Panc1 (cell line): ENCODE results near the gene ZNF362. TPM values are rescaled to one million over a fixed set of nuclear protein-coding genes. Genes with fewer than 3 reads are reported as not detected.
"Not testable (repeated sequence)": the region's sequence is repeated elsewhere in the genome, so short reads cannot be mapped to it uniquely, and the experiment has no call there.

ENCODE experiments used
- ATAC-seq: fragments of 200-7000 bp; cut with Tn5 transposase; 2 replicates; pipeline ENCODE4 v1.9.1; 2020; ENCODE audit warnings: mild to moderate bottlenecking, moderate library complexity
- BruUV-seq: library from RNA; stranded (reverse); fragments of 400-500 nt; replicated peaks from 2 replicates; lab custom pipeline; 2021; lab: Mats Ljungman, UMichigan
- CTCF ChIA-PET: fragments of 300-600 bp; sonication (Branson Sonifier 250); formaldehyde crosslinking; loops from one replicate; lab custom pipeline; 2022; ENCODE audit warnings: antibody characterized with exemption; lab: Charles Lee
- POLR2A ChIA-PET: fragments of 300-600 bp; sonication (Branson Sonifier 250); formaldehyde crosslinking; loops from one replicate; lab custom pipeline; 2022; ENCODE audit warnings: antibody characterized with exemption; lab: Charles Lee
- DNase-seq: peaks from one replicate; pipeline ENCODE4 v3.0.0-alpha.2; 2010; ENCODE audit warnings: low read depth, low spot score
- H3K27ac ChIP-seq: 2 replicates; pipeline ENCODE4 v1.5.1; 2011; ENCODE audit warnings: mild to moderate bottlenecking, low read length, inconsistent platforms
- H3K27me3 ChIP-seq: fragments of 200-500 bp; sonication (Bioruptor generic); 2 replicates; pipeline ENCODE4 v1.6.0; 2014; ENCODE audit warnings: low read length, inconsistent platforms; ENCODE audit not compliant: control insufficient read depth, insufficient read depth
- H3K36me3 ChIP-seq: fragments of 200-500 bp; sonication (Bioruptor generic); 2 replicates; pipeline ENCODE4 v1.5.1; 2014; ENCODE audit warnings: inconsistent platforms, mild to moderate bottlenecking, low read length, moderate library complexity; ENCODE audit not compliant: control insufficient read depth, insufficient read depth
- H3K4me1 ChIP-seq: 2 replicates; pipeline ENCODE4 v1.5.1; 2011; ENCODE audit warnings: inconsistent platforms, mild to moderate bottlenecking, low read length, moderate library complexity; ENCODE audit not compliant: control insufficient read depth, insufficient read depth
- H3K4me3 ChIP-seq, 2 experiments: 2 replicates each; pipeline ENCODE4 v1.5.1; 2011 to 2012; ENCODE audit warnings: low read depth in 2 of 2, low read length in 2 of 2, mild to moderate bottlenecking in 2 of 2, inconsistent platforms in 1 of 2, moderate library complexity in 1 of 2
- H3K9me3 ChIP-seq: fragments of 200-500 bp; sonication (Bioruptor generic); 2 replicates; pipeline ENCODE4 v1.5.1; 2014; ENCODE audit warnings: low read depth, mild to moderate bottlenecking, inconsistent platforms, low read length, moderate library complexity; ENCODE audit not compliant: control insufficient read depth, insufficient read depth
- CTCF ChIP-seq: fragments of 450-650 bp; IDR thresholded peaks from 2 replicates; pipeline ENCODE4 v1.5.1; 2017; ENCODE audit warnings: mild to moderate bottlenecking
- POLR2AphosphoS5 ChIP-seq: IDR thresholded peaks from 2 replicates; pipeline ENCODE4 v1.6.1; 2012; ENCODE audit warnings: mild to moderate bottlenecking, low read depth, low read length, moderate library complexity
- SIN3A ChIP-seq: IDR thresholded peaks from 2 replicates; pipeline ENCODE4 v1.6.1; 2012; ENCODE audit warnings: low read depth, mild to moderate bottlenecking, low read length, moderate library complexity, borderline replicate concordance; ENCODE audit not compliant: insufficient read depth
- TCF7L2 ChIP-seq: IDR thresholded peaks from 2 replicates; pipeline ENCODE4 v1.6.1; 2011; ENCODE audit warnings: mild to moderate bottlenecking, low read depth, low read length, inconsistent platforms
- in situ Hi-C: cut with HindIII; loops from 2 replicates; pipeline ENCODE4 v1.10.0; 2016; ENCODE audit warnings: low sequenced_read_pairs, low pct_unique_long_range_greater_than_20kb
- intact Hi-C: fragments of 100-400 bp; cut with micrococcal nuclease; formaldehyde crosslinking; loops from one replicate; pipeline ENCODE4 v1.10.0; 2022; ENCODE audit not compliant: unreplicated experiment
- total RNA-seq: library from RNA; stranded (reverse); gene quantifications from one replicate; pipeline ENCODE4 v1.2.1, GENCODE V29; 2021; ENCODE audit not compliant: unreplicated experiment
- TF ChIP-seq, protein P1 (sequence below), 2 experiments: IDR thresholded peaks; 2 replicates each; pipeline ENCODE4 v1.6.1; 2011 to 2012; ENCODE audit warnings: low read depth in 2 of 2, control low read depth in 1 of 2, low read length in 1 of 2, mild to moderate bottlenecking in 1 of 2, moderate library complexity in 1 of 2; ENCODE audit not compliant: insufficient read depth in 1 of 2

The ZNF362 gene
- total RNA-seq, 1 experiment from 2014 or later: 17.5 TPM

- intact Hi-C loops: no loop called here
- ATAC-seq (no peak), DNase-seq (no peak)
- no peaks in the 10 kb centered on the region for H3K36me3 ChIP-seq
- BruUV-seq: no TSS peak
- no peak for TF ChIP-seq SIN3A
- TF ChIP-seq TCF7L2: no peak
- TF ChIP-seq CTCF: no peak
- no peak for TF ChIP-seq POLR2AphosphoS5
- TF ChIP-seq, protein P1, sequence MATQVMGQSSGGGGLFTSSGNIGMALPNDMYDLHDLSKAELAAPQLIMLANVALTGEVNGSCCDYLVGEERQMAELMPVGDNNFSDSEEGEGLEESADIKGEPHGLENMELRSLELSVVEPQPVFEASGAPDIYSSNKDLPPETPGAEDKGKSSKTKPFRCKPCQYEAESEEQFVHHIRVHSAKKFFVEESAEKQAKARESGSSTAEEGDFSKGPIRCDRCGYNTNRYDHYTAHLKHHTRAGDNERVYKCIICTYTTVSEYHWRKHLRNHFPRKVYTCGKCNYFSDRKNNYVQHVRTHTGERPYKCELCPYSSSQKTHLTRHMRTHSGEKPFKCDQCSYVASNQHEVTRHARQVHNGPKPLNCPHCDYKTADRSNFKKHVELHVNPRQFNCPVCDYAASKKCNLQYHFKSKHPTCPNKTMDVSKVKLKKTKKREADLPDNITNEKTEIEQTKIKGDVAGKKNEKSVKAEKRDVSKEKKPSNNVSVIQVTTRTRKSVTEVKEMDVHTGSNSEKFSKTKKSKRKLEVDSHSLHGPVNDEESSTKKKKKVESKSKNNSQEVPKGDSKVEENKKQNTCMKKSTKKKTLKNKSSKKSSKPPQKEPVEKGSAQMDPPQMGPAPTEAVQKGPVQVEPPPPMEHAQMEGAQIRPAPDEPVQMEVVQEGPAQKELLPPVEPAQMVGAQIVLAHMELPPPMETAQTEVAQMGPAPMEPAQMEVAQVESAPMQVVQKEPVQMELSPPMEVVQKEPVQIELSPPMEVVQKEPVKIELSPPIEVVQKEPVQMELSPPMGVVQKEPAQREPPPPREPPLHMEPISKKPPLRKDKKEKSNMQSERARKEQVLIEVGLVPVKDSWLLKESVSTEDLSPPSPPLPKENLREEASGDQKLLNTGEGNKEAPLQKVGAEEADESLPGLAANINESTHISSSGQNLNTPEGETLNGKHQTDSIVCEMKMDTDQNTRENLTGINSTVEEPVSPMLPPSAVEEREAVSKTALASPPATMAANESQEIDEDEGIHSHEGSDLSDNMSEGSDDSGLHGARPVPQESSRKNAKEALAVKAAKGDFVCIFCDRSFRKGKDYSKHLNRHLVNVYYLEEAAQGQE (IDR thresholded peaks at IDR 0.05; ENCODE audit: insufficient read depth in 1 of 2, low read depth in 2 of 2, low read length in 1 of 2): no peak
- no peak overlapping the region for H3K27ac ChIP-seq
- H3K4me1 ChIP-seq: no peaks in the 10 kb centered on the region
- no peak overlapping the region for H3K4me3 ChIP-seq
- ChIA-PET POLR2A (no interaction called here), CTCF (no interaction called here)
- H3K9me3 ChIP-seq: no peaks in the 10 kb centered on the region
- in situ Hi-C loops: no loop called here
- H3K27me3 ChIP-seq: no peaks in the 10 kb centered on the region
Measured at GRCh38 chr1:33307494-33307864, 51.2 kb downstream of the ZNF362 start.

GRCh38 chr1:33309351-33309750 lies 53.1 kb downstream of the ZNF362 start:
- DNase-seq, BruUV-seq, CTCF ChIA-PET, H3K4me1 ChIP-seq, H3K27me3 ChIP-seq, intact Hi-C loops, H3K36me3 ChIP-seq, ATAC-seq, H3K4me3 ChIP-seq, H3K9me3 ChIP-seq, H3K27ac ChIP-seq, in situ Hi-C loops, POLR2A ChIA-PET: not testable (repeated sequence)

DNA sequence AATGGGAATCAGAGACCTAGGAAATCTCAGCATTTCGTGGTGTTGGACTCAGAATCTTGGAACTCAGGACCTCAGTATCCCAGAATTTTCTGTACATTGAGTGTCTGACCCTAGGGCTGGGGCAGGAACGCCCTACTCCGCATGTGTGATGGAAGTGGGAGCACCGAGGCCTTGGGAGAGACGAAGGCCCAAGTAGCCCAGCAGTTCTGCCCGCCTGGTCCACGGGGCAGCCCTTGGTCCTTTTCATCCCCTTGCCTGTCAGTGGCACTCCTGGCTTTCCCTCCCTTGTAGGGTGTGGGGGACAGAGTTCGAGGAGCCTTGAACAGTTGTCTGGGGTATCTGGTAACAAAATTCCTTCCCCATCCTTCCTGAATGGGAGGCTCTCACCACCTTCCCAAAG lies 54.4 kb downstream of the ZNF362 start:
- intact Hi-C loops (no loop called here), in situ Hi-C loops (no loop called here)
- H3K4me1 ChIP-seq: no peaks in the 10 kb centered on the region
- BruUV-seq: no TSS peak
- ATAC-seq (no peak), DNase-seq (no peak)
- TF ChIP-seq, protein P1 (IDR thresholded peaks at IDR 0.05; ENCODE audit: insufficient read depth in 1 of 2, low read depth in 2 of 2, low read length in 1 of 2): no peak
- TF ChIP-seq POLR2AphosphoS5: no peak
- no peak for TF ChIP-seq CTCF
- no peak for TF ChIP-seq TCF7L2
- no peak for TF ChIP-seq SIN3A
- ChIA-PET CTCF (no interaction called here), POLR2A (no interaction called here)
- no peaks in the 10 kb centered on the region for H3K9me3 ChIP-seq
- no peaks in the 10 kb centered on the region for H3K27me3 ChIP-seq
- H3K36me3 ChIP-seq: no peaks in the 10 kb centered on the region
- H3K27ac ChIP-seq: no peak overlapping the region
- no peak overlapping the region for H3K4me3 ChIP-seq
